GM12892 (cell line): ENCODE results near the gene DLEU7.

Experiments
- POLR2A ChIP-seq: IDR thresholded peaks from 2 replicates; pipeline ENCODE4 v1.6.1; 2011; ENCODE audit warnings: low read depth, low read length, control low read depth
- TAF1 ChIP-seq: IDR thresholded peaks from 2 replicates; pipeline ENCODE4 v1.6.1; 2011; ENCODE audit warnings: low read depth, mild to moderate bottlenecking, control low read depth, low read length, borderline replicate concordance

DNA sequence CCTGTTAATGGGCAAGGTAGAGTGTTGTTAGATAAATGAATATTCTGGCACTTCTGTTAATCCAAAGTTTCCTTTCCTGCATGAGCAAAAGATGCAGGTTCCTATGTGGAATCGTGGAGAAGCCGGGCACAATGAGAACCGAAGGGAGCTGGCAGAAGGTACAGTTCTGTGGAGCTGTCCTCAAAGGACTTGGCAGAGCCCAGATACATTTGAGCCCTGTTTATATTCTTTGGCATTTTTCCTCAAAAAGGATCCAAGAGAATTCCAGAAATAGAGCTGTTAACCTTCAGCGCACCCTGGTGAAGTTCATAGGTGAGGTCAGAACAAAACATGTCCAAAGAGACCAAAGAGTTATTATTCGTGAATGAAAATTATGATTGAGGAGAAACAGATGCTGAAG is 4.0 kb upstream of the DLEU7 start:
- TF ChIP-seq TAF1 (no peak), POLR2A (no peak)
